GM19238 (cell line): Measurements from ENCODE around the gene PPIP5K2.
"Not testable (repeated sequence)": the region's sequence is repeated elsewhere in the genome, so short reads cannot be mapped to it uniquely, and the experiment has no call there.

Source experiments
- DNase-seq: peaks from one replicate; pipeline ENCODE4 v3.0.0; 2011; ENCODE audit warnings: low spot score; ENCODE audit not compliant: insufficient read length

PPIP5K2 gene

GRCh38 chr5:103119765-103120606 lies at the start of gene PPIP5K2, which contains the start of gene GIN1:
TSS of gene PPIP5K2 (plus strand) at chr5:103120301. CDS start at chr5:103129590, 9,289 bp downstream.
TSS of gene GIN1 (minus strand) at chr5:103120138. CDS start at chr5:103108707, 11,431 bp downstream.
- DNase-seq, result peak; percentile 44

GRCh38 chr5:103073500-103073899 lies 46.6 kb upstream of the PPIP5K2 start:
- not testable (repeated sequence) for DNase-seq

- DNase-seq, result no peak
Measured at GRCh38 chr5:103075442-103075841, 44.7 kb upstream of the PPIP5K2 start.

- DNase-seq, result no peak
Measured at GRCh38 chr5:103079796-103080195, 40.3 kb upstream of the PPIP5K2 start.

- no peak for DNase-seq
Measured at GRCh38 chr5:103086547-103086946, 33.6 kb upstream of the PPIP5K2 start.

GRCh38 chr5:103089272-103089671 lies 30.8 kb upstream of the PPIP5K2 start:
- DNase-seq, result no peak

- no peak for DNase-seq
Measured at GRCh38 chr5:103090791-103091190, 29.3 kb upstream of the PPIP5K2 start.

GRCh38 chr5:103092676-103093075 lies 27.4 kb upstream of the PPIP5K2 start:
- no peak for DNase-seq

GRCh38 chr5:103093727-103094126 lies 26.4 kb upstream of the PPIP5K2 start:
- no peak for DNase-seq

GRCh38 chr5:103094737-103095136 lies 25.4 kb upstream of the PPIP5K2 start:
- no peak for DNase-seq

GRCh38 chr5:103098993-103099392 lies 21.1 kb upstream of the PPIP5K2 start:
- no peak for DNase-seq

GRCh38 chr5:103101079-103101750 lies 18.9 kb upstream of the PPIP5K2 start:
- DNase-seq, result no peak

- no peak for DNase-seq
Measured at GRCh38 chr5:103102234-103102633, 17.9 kb upstream of the PPIP5K2 start.

GRCh38 chr5:103108086-103108485 lies 12.0 kb upstream of the PPIP5K2 start:
- DNase-seq, result no peak

- no peak for DNase-seq
Measured at GRCh38 chr5:103109277-103109676, 10.8 kb upstream of the PPIP5K2 start.

- DNase-seq, result no peak
Measured at GRCh38 chr5:103110403-103110802, 9.7 kb upstream of the PPIP5K2 start.

GRCh38 chr5:103111468-103111867 lies 8.6 kb upstream of the PPIP5K2 start:
- no peak for DNase-seq

GRCh38 chr5:103112910-103113309 lies 7.2 kb upstream of the PPIP5K2 start:
- DNase-seq, result no peak

GRCh38 chr5:103114440-103114839 lies 5.7 kb upstream of the PPIP5K2 start:
- no peak for DNase-seq

- no peak for DNase-seq
Measured at GRCh38 chr5:103117471-103117991, 2.6 kb upstream of the PPIP5K2 start.

- no peak for DNase-seq
Measured at GRCh38 chr5:103119070-103119764, 884 bp upstream of the PPIP5K2 start.
